ENCODE data around the gene CREB3L2.
"Not testable (repeated sequence)": the region's sequence is repeated elsewhere in the genome, so short reads cannot be mapped to it uniquely, and the experiment has no call there.

The CREB3L2 gene, protein sequence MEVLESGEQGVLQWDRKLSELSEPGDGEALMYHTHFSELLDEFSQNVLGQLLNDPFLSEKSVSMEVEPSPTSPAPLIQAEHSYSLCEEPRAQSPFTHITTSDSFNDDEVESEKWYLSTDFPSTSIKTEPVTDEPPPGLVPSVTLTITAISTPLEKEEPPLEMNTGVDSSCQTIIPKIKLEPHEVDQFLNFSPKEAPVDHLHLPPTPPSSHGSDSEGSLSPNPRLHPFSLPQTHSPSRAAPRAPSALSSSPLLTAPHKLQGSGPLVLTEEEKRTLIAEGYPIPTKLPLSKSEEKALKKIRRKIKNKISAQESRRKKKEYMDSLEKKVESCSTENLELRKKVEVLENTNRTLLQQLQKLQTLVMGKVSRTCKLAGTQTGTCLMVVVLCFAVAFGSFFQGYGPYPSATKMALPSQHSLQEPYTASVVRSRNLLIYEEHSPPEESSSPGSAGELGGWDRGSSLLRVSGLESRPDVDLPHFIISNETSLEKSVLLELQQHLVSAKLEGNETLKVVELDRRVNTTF

DNA sequence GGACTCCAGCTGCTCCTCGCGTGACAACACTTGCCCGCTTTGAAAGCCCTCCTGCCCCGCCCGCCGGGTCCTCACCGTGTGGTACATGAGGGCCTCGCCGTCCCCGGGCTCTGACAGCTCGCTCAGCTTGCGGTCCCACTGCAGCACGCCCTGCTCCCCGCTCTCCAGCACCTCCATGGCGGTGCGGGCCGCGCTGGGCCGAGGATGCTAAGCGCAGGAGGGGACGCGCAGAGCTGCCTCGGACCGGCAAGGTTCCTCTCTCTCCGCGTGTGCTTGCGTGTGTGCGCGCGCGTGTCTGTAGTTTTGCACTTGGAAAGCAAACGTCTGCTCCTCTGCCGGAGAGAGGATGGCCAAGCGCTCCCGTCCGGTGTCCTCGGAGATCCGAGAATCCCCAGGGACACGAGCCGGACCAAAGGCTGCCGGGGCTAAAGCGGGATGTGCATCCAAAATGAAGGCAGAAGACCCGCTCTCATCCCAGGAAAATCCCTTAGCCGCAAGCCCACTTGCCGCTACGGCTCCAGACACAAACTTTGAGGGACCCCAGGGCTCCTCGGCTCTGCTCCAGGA is at the start of gene CREB3L2:
Gene CREB3L2 (minus strand): TSS at position 558 of the 567 bp plus-strand sequence. CDS start 381 bp downstream, at position 177.
- no peak for DNase-seq (ENCODE audit: low read depth, low spot score)

DNA sequence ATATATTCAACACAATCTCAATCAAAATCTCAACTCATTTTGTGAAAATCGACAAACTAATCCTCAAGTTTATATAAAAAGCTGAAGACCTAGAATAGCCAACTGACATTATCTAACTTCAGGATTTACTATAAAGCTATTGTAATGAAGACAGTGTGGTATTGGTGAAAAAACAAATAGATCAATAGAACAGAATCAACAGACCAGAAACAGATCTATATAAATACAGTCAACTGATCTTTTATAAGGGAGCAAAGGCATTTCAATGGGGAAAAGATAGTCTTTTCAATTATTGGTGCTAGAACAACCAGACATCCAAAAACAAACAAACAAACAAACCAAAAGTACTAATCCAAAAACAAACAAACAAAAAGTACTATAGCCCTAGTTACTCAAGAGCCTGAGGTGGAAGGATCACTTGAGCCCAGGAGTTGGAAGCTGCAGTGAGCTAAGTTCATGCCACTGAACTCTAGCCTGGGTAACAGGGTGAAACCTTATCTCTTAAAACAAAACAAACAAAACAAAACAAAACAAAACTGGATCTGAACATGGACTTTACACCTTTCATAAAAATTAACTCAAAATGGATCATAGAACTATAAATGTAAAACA is 47.7 kb upstream of the CREB3L2 start:
- no peak for DNase-seq (ENCODE audit: low read depth, low spot score)

DNA sequence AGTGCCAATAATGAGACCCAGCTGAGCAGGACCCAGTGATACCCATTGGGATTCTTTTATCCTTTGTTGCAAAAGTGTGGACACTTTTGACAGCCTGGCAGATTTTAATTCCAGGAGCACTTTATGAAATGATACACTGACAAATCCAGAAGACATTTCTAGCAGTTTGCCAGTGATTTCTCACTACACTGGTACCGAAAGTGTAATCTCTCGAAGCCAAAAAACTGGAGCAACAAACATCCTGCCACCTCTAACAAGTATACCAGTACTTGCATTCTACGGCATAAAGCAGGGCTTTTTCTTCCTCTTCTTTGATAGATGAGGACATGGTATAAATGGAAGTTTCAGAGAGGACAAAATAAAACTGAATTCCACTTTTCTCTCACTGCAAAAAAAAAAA is 46.0 kb upstream of the CREB3L2 start:
- no peak for DNase-seq (ENCODE audit: low read depth, low spot score)

DNA sequence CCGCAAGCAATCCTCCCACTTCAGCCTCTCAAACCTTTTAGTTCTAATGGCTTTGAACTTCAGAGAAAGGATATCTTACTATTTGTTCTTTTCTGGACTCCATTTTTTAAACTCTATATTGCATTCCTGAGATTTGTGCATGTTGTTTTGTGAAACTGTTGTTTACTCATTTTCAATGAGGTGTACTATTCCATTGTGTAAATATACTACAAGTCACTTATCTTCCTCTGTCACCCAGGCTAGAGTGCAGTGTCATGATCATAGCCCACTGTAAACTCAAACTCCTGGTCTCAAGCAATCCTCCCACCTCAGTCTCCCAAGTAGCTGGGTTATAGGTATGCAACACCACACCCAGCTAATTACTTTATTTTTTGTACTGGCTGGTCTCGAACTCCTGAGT is 43.0 kb upstream of the CREB3L2 start:
- DNase-seq (ENCODE audit: low read depth, low spot score), result no peak

DNA sequence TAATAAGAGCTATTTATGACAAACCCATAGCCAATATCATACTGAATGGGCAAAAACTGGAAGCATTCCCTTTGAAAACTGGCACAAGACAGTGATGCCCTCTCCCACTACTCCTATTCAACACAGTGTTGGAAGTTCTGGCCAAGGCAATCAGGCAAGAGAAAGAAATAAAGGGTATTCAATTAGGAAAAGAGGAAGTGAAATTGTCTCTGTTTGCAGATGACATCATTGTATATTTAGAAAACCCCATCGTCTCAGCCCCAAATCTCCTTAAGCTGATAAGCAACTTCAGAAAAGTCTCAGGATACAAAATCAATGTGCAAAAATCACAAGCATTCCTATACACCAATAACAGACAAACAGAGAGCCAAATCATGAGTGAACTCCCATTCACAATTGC is 38.2 kb upstream of the CREB3L2 start:
- not testable (repeated sequence) for DNase-seq (ENCODE audit: low read depth, low spot score)

DNA sequence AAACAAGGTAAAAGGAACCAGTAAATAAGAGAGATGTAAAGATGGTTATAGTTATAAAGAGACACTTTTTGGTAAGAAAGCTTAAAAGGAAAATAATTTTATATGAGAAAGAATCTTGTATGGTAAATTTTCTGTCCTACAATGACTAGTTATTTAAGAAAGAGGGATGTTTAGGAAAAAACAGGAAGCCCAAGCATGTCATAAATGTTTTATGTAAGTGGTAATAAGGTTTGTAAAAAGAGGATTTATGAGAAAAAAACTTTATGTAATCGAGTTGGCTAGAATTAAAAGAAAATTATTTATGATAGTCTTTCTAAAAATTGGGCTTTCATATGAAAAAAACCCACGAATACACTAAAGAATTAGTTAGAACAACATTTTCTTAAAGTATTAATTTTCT is 34.2 kb upstream of the CREB3L2 start:
- DNase-seq (ENCODE audit: low read depth, low spot score), result no peak

DNA sequence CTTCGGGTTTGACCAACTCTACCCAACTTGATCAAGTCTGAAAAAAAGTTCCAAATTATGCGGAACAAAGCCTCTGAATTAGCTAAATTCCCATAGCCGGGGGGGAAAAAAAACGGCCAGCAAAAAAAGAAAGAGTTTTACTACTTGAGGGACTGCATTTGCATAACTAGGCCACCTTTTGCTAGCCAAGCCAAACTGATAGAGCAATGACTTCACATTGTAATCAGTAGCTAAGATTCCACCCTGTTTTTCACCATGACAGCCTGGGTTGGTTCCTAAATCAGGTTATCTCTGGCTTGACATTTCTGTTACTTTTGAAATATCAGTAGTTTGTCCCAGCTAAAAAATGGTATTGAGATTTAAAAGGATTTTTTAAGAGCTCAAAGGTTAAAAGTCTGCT is 31.4 kb upstream of the CREB3L2 start:
- DNase-seq (ENCODE audit: low read depth, low spot score), result no peak

DNA sequence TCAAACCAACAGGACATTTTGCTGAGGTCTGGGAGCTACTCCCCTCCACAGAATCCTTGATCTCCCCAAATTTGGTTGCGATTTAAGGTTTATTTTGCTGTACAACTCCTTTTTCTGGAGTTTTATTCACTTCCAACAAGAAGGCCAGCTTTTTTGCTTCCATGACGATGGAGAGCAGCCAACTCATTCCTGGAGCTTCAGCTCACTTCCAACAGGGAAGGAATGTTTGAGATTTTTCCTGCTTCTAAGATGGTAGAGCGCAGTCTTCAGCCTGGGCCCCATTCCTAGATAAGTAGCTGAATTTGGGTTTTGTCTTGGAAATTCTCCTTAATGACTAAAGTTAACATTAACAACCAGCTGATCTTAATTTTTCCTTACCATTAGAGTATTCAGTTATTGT is 30.9 kb upstream of the CREB3L2 start:
- DNase-seq (ENCODE audit: low read depth, low spot score), result no peak

DNA sequence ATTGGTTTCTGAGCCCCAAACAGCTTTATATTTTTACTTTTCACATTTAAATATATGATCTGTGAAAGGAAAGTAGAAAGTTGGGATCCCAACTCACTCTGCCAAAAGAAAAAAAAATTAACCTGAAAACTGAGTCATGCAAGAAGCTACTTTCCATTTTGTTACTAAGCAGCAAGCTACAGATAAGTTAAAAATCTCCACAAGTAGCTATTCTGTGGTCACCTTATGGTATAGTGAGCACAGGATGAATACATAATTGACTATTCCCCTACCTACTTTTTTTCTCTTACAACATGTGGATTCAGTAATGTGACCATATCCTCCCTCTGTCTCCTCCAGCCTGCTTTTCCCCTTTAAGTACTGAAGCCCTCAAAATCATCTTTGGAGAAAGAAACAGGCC is 30.3 kb upstream of the CREB3L2 start:
- no peak for DNase-seq (ENCODE audit: low read depth, low spot score)

DNA sequence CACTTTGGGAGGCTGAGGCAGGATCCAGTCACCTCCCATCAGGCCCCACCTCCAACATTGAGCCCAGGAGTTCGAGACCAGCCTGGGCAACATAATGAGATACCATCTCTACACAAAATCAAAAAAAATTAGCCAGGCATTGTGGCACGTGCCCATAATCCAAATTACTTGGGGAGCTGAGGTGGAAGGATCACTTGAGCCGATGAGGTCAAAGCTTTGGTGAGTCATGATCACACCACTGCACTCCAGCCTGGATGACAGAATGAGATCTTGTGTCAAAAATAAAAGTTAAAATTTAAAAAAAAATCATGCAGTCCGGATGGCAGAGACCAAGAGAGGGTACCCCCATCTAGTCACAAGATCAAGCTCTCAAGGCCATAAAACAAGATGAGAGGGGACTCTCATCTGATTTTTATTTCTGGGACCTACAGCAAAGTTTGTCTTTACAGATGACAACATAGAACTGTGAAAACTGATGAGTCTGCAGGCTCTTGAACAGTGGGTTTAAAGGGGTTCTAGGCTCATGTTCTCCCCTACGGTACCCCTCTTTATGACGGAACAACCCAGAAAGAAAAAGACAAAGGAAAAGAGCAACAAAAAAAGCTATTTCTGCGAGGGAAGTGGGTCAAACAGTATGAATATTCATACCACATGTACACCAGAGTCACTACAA is 28.9 kb upstream of the CREB3L2 start:
- no peak for DNase-seq (ENCODE audit: low read depth, low spot score)

DNA sequence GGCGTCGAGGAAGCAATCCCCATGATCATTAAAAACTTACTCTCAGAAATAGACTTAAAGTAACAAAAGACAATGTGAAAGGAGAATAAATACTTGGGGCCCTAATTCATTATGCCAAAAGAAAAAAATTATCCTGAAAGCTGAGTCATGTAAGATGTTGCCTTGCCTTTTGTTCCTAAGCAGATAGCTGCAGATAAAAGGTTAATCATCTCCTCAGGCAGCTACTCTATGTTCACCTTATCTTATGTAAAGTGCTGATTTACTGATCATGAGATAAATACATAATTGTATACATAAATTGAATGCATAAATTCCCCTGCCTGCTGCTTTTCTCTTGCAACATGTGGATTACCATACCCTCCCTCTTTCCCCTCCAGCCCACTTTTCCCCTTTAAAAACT is 28.1 kb upstream of the CREB3L2 start:
- no peak for DNase-seq (ENCODE audit: low read depth, low spot score)

DNA sequence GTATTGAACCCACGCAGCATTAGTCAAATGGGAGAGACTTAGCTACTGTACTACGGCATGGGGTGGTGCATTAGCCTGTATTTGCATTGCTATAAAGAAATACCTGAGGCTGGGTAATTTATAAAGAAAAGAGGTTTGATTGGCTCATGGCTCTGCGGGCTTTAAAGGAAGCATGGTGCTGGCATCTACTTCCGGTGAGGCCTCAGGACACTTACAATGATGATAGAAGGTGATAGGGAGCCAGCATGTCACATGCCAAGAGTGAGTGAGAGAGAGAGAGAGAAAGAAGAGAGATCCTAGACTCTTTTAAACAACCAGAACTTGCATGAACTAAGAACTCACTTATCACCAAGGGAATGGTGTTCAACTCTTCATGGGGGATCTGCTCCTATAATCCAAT is 27.2 kb upstream of the CREB3L2 start:
- no peak for DNase-seq (ENCODE audit: low read depth, low spot score)

DNA sequence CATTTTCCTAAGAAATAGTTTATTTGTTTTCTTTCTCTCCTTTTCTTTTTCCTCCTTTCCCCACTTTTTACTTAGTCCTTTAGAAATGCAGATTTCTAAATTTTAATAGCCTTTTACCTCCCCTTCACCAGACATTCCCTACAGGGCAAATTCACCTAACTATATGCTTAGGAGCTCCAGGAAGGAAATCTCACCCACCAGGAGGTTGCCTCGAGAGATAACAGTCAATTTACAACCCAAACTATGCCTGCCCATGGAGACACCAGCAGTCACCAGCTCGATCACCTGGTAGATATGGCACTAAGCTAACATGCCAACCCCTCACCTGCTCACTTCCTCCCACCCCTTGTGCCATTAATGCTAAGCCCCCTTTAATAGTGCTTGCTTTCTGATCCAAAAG is 25.2 kb upstream of the CREB3L2 start:
- DNase-seq (ENCODE audit: low read depth, low spot score), result no peak

DNA sequence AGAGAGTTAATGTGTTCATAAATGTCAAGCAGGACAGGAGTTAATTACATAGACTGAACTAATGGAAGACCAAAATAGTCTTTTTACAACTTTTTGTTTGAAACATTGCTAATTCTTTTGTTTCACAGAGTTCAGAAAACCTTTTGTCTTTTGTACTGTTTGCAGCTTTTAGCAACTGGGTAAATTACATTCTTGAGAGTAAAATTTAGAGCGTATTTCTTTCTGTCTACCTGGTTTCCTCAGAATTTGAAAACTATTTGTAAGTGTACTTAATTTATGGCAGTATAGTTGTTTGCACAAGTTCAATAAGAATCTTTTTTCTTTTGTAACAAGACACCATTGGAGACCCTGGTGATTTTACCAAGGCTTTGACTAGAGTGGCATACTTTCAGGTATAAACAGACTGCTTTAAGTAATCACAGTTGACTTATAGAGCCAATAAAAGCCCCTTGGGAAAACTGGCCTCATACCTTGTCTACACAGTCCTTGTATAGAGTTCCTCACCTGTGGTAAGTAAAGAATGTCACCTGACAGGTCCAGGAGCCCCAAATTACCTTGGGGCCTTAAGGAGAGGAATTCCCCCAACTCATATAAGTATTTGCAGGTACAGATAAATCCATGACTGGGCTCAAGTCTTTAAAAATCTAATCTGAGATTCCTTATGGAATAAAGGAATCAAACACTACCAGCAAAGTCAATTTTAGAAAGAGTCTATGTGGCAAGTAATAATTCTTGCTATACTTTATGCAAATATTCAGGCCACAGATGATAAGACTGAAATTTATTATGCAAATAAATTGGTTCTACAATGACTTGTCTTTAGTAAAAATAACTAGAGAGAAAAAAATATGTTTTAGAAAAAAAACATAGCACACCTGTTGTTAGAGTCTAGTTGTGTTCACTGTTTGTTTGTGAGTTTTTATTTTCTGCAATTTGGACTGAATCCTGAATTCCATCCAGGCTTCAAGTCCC is 23.6 kb upstream of the CREB3L2 start:
- no peak for DNase-seq (ENCODE audit: low read depth, low spot score)

DNA sequence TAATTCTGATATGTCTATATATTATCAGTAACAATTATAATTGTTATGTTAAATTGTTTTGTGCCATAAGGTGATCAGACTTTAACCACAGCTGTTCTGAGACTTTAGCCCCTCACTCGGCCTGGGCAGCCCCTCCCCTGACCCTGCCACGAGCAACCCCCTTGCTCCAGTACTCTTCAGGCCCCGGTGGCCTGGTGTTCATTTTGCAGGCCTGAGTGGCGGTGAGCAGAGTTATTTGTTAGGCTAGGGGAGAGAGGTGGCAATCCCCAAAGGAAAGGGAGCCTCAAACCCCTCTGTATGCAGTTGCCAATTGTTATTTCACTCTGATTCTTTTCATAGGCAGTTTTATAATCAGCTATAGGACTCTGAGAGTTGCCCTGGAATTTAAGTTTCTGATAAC is 22.9 kb upstream of the CREB3L2 start:
- DNase-seq (ENCODE audit: low read depth, low spot score), result no peak

DNA sequence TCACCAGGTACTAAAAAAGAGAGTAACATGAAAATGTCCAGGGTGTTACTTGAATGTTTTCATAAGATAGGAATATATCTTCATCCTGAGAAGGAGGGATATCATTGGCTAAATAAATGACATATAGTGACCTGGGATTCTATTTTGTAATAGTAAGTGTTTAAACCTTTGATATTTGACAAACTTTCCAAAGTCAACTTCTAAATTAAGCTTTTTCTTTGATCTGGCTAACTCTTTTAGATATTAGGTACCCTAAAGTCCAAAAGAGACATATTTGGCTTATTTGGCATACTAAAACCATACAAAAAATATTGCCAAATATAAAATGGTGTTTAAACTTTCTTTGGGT is 22.4 kb upstream of the CREB3L2 start:
- DNase-seq (ENCODE audit: low read depth, low spot score), result no peak

DNA sequence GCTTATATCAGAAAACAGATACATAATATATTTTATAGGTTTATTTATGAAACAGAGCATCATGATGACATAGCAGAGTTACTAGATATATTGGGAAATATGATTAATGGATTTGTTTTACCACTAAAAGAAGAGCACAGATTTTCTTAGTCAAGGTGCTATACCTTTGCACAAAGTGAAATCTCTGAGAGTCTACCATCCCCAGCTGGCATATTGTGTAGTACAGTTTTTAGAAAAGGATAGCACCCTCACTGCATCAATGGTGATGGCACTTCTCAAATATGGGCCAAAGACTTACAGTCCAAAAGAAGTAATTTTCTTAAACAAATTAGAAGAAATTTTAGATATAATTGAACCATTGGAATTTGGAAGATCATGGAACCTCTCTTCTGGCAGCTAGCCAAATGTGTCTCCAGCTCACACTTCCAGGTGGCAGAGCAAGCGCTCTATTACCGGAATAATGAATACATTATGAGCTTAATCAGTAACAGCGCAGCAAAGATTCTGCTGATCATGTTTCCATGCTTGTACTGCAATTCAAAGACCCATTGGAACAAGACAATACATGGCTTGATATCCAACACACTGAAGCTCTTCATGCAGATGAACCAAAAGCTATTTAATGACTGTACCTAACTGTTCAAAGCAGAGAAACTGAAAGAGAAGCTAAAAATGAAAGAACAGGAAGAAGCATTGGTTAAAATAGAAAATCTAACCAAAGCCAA is 21.9 kb upstream of the CREB3L2 start:
- DNase-seq (ENCODE audit: low read depth, low spot score), result no peak

DNA sequence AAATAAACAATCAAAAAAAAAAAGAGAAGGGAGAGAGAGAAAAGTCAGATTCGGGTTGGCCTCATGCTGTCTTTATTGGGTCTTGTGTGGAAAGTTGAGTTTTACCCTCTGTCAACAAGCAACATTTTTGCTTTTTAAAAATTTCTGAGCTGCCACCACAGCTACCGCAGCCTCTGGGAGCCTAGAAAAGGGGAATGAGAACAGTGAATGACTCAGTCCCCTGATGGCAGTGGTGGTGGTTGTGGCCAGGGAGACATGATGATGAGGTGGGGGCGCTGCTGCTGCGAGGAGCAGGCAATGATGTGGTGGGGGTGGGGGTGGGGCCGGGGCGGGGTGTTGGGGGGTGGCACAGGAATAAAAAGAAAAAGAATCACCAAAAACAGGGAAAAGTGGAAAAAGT is 20.0 kb upstream of the CREB3L2 start:
- DNase-seq (ENCODE audit: low read depth, low spot score), result no peak

DNA sequence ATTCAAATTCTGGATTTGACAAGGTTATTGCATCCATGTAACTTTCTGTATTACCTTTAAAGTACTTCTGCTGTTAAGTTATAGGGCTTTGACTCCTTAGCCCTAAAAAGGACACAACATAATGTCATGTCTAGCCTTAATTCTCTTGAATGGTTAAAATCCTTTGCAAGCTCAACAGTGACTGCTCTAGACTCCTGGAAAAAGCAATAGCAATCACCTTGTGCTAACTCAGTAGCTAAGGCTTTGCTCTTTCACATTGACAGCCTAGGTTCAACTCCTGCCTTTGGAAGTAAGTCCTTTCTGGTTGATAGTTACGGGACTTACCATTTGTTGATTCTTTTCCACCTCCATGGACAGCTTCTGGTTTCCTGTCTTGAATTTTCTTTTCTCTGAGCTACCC is 16.1 kb upstream of the CREB3L2 start:
- no peak for DNase-seq (ENCODE audit: low read depth, low spot score)

DNA sequence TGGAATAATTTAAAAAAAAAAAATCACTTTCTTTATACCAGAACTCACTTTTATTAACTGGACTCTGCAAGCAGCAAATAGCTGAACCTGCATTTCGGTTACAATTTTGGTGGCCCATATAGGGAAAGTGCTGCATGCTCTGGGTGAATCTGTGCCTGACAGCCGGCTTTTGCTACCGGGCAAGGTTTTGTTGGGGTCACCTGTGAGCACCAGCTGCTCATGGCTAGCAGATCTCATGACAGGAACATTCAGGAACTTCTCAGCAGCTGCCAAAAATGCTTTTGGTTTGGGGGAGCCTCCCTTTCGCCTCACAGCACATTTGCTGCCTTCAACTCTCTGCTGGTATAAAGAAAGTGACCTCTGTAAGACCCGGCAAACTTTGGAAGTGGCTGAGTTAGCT is 13.2 kb upstream of the CREB3L2 start:
- DNase-seq (ENCODE audit: low read depth, low spot score), result no peak

DNA sequence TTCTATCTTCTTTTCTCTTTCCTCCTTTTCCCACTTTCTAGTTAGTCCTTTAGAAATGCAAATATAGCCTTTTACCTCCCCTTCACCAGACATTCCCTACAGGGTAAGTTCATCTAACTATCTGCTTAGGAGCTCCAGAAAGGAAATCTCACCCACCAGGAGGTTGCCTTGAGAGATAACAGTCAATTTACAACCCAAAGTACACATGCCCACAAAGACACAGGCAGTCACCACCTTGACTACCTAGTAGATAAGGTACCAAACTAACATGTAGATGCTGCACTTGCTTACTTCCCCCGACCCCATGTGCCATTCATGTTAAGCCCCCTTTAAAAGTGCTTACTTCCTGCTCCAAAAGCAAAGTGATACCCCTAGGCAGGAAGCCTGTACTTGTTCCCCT is 12.8 kb upstream of the CREB3L2 start:
- DNase-seq (ENCODE audit: low read depth, low spot score), result no peak
